HEK293T (cell line): ENCODE results near the gene GIPC3.

Experiments
- CTCF ChIA-PET: fragments of 350-600 bp; formaldehyde crosslinking; extraction: SDS; loops from one replicate; lab custom pipeline; 2021; ENCODE audit warnings: antibody characterized with exemption, inconsistent platforms; lab: Yijun Ruan, JAX
- POLR2A ChIA-PET: fragments of 350-600 bp; formaldehyde crosslinking; extraction: SDS; loops from one replicate; lab custom pipeline; 2020; ENCODE audit warnings: antibody characterized with exemption, inconsistent platforms; lab: Yijun Ruan, JAX
- DNase-seq: peaks from one replicate; pipeline ENCODE4 v3.0.0; 2012; ENCODE audit warnings: mixed read lengths; ENCODE audit errors: extremely low spot score
- ARNT ChIP-seq: fragments of 450-650 bp; IDR thresholded peaks from 2 replicates; pipeline ENCODE4 v1.6.1; 2017; ENCODE audit warnings: mild to moderate bottlenecking
- BHLHE40 ChIP-seq: fragments of 450-650 bp; IDR thresholded peaks from 2 replicates; pipeline ENCODE4 v1.6.1; 2016; ENCODE audit warnings: mild to moderate bottlenecking, moderate library complexity, borderline replicate concordance
- CTBP1 ChIP-seq: fragments of 450-650 bp; IDR thresholded peaks from 2 replicates; pipeline ENCODE4 v1.6.1; 2016; ENCODE audit warnings: borderline replicate concordance
- ELF4 ChIP-seq: fragments of 450-650 bp; IDR thresholded peaks from 2 replicates; pipeline ENCODE4 v1.6.1; 2017; ENCODE audit warnings: antibody characterized with exemption
- FOXA1 ChIP-seq: fragments of 450-650 bp; IDR thresholded peaks from 2 replicates; pipeline ENCODE4 v1.6.1; 2016; ENCODE audit warnings: mild to moderate bottlenecking
- FOXK2 ChIP-seq: fragments of 450-650 bp; IDR thresholded peaks from 2 replicates; pipeline ENCODE4 v1.6.1; 2016; ENCODE audit warnings: mild to moderate bottlenecking
- FOXM1 ChIP-seq: fragments of 450-650 bp; IDR thresholded peaks from 2 replicates; pipeline ENCODE4 v1.6.1; 2017; ENCODE audit warnings: mild to moderate bottlenecking, borderline replicate concordance
- HDGF ChIP-seq: fragments of 450-650 bp; IDR thresholded peaks from 2 replicates; pipeline ENCODE4 v1.6.1; 2017; ENCODE audit warnings: antibody characterized with exemption, borderline replicate concordance
- L3MBTL2 ChIP-seq: fragments of 450-650 bp; conservative IDR thresholded peaks from 2 replicates; pipeline ENCODE4 v1.6.1; 2016; ENCODE audit warnings: mild to moderate bottlenecking
- LEF1 ChIP-seq: fragments of 450-650 bp; IDR thresholded peaks from 2 replicates; pipeline ENCODE4 v1.6.1; 2017; ENCODE audit warnings: mild to moderate bottlenecking, borderline replicate concordance
- NFRKB ChIP-seq: fragments of 450-650 bp; IDR thresholded peaks from 2 replicates; pipeline ENCODE4 v1.6.1; 2016; ENCODE audit warnings: mild to moderate bottlenecking, moderate library complexity
- SP1 ChIP-seq: fragments of 450-650 bp; IDR thresholded peaks from 2 replicates; pipeline ENCODE4 v1.6.1; 2017
- SUZ12 ChIP-seq: fragments of 450-650 bp; IDR thresholded peaks from 2 replicates; pipeline ENCODE4 v1.6.1; 2016; ENCODE audit warnings: mild to moderate bottlenecking
- TARDBP ChIP-seq: fragments of 450-650 bp; IDR thresholded peaks from 2 replicates; pipeline ENCODE4 v1.6.1; 2016
- ZNF384 ChIP-seq: fragments of 450-650 bp; IDR thresholded peaks from 2 replicates; pipeline ENCODE4 v1.6.1; 2016
- TF ChIP-seq, protein P1 (sequence below): fragments of 450-650 bp; IDR thresholded peaks from 2 replicates; pipeline ENCODE4 v1.6.1; 2016

Gene GIPC3

GRCh38 chr19:3613818-3614661 is 28.8 kb downstream of the GIPC3 start:
- POLR2A ChIA-PET: no interaction called here
- no peak for DNase-seq
- TF ChIP-seq ARNT: no peak
- TF ChIP-seq FOXM1: no peak
- no peak for TF ChIP-seq TARDBP
- no peak for TF ChIP-seq FOXK2
- TF ChIP-seq ELF4: no peak
- TF ChIP-seq L3MBTL2: no peak
- no peak for TF ChIP-seq LEF1
- TF ChIP-seq NFRKB: no peak
- no peak for TF ChIP-seq SUZ12
- TF ChIP-seq CTBP1: no peak
- TF ChIP-seq SP1: no peak
- TF ChIP-seq ZNF384: no peak
- TF ChIP-seq FOXA1: no peak
- TF ChIP-seq BHLHE40: no peak
- no peak for TF ChIP-seq HDGF
- TF ChIP-seq, protein P1, sequence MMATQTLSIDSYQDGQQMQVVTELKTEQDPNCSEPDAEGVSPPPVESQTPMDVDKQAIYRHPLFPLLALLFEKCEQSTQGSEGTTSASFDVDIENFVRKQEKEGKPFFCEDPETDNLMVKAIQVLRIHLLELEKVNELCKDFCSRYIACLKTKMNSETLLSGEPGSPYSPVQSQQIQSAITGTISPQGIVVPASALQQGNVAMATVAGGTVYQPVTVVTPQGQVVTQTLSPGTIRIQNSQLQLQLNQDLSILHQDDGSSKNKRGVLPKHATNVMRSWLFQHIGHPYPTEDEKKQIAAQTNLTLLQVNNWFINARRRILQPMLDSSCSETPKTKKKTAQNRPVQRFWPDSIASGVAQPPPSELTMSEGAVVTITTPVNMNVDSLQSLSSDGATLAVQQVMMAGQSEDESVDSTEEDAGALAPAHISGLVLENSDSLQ: no peak
- CTCF ChIA-PET: no interaction called here

GRCh38 chr19:3614858-3615505 is 29.7 kb downstream of the GIPC3 start:
- CTCF ChIA-PET: no interaction called here
- TF ChIP-seq L3MBTL2 (no peak), ZNF384 (no peak), TARDBP (no peak), FOXK2 (no peak), ARNT (no peak), LEF1 (no peak), NFRKB (no peak), FOXM1 (no peak), HDGF (no peak), SUZ12 (no peak)
- no peak for DNase-seq
- POLR2A ChIA-PET: no interaction called here

GRCh38 chr19:3615524-3616135 is 30.4 kb downstream of the GIPC3 start:
- DNase-seq: no peak
- ChIA-PET POLR2A (no interaction called here), CTCF (no interaction called here)
- TF ChIP-seq NFRKB (no peak), HDGF (no peak), SUZ12 (no peak), TARDBP (no peak), ELF4 (no peak), LEF1 (no peak), CTBP1 (no peak), ZNF384 (no peak), BHLHE40 (no peak), L3MBTL2 (no peak), FOXM1 (no peak), SP1 (no peak), FOXA1 (no peak)
- TF ChIP-seq, protein P1: no peak

DNA sequence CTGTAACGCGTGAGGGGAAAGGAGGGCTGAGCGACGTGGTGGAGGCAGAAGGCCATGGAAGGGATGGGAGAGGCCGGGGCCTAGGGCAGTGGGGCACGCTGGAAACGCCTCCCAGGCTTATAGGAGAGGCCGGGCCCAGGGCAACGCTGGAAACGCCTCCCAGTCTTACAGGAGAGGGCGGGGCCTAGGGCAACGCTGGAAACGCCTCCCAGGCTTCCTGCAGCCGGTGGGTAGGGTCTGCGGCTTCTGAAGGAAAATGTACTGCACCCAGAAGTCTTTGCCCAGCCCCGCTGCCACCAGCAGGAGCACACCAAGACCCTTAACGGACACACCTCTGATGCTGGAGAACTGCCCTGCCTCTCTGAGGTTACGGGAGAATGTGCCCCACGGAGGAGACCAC is 32.2 kb downstream of the GIPC3 start:
- DNase-seq: no peak
- TF ChIP-seq FOXK2 (no peak), SP1 (no peak)
- ChIA-PET POLR2A (no interaction called here), CTCF (no interaction called here)

DNA sequence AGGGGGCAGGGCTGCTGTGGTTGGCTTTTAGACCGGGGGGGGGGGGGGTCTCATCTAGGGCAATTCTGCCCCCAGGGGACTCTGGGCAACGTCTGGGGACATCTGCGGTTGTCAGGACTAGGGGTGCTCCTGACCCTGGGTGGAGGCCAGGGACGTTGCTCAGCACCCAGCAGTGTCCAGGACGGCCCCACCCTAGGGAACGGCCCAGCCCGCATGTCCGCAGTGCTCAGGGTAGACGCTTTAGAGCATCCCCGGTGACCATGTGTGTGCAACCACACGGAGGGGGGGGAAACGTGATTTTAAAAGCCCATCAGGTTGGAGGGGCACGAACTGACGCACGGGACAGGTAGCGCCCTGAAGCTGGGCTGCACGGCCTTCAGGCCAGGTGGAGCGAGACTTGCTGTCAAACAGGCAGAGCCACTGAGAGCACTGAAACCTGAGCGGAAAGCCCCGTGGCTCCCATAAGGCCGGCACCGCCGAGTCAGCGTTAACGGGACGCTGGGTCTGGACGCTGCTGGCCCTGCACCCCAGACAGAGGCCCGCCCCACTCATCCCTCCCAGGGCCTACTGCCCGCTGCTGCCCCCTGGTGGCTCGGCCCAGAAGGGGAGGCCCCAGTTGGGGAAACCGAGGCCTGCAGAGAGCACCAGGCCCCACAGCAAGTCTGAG is 33.0 kb downstream of the GIPC3 start:
- POLR2A ChIA-PET: no interaction called here

More for the DNA sequence above, 33.0 kb downstream of the GIPC3 start:
- CTCF ChIA-PET: interaction anchor here (1.1 kb wide), 1 partner anchor 10 kb away, joined by 8 read pairs; no protein-coding TSS in a partner anchor
- DNase-seq: peak; percentile 79
- no peak for TF ChIP-seq ARNT
- TF ChIP-seq TARDBP: no peak
- TF ChIP-seq CTBP1: no peak
- TF ChIP-seq HDGF: no peak
